Left colon (tissue), 2 donors: ENCODE measurements around the gene GSKIP. TPM values are rescaled to one million over a fixed set of nuclear protein-coding genes. Genes with fewer than 3 reads are reported as not detected.

Experiments used
- ATAC-seq: fragments of 200-7000 bp; cut with Tn5 transposase; one replicate; pipeline ENCODE4 v1.9.1; 2020; ENCODE audit warnings: mild to moderate bottlenecking, moderate library complexity
- DNase-seq, 2 donors: peaks; one replicate each; pipeline ENCODE4 v3.0.0-alpha.2; 2020
- intact Hi-C, 2 donors: fragments of 100-400 bp; cut with DNase I in 1 of 2; cut with micrococcal nuclease in 1 of 2; formaldehyde crosslinking; loops; one replicate each; pipeline versions ENCODE4 v1.11.2 to v1.14.0; 2022; cut with DNase I, micrococcal nuclease
- total RNA-seq, 2 donors: library from RNA; stranded (reverse); fragmentation: NEBNext Ultra II Directional; extraction: Animal tissue kit (Norgen Biotek cat#: 25700); gene quantifications; one replicate each; pipeline ENCODE4 v1.2.1, GENCODE V29; 2021
- donor health status: DM: no; HTN: no; CAD: no.
- donor health status: DM: yes; HTN: yes; CAD: no.

GSKIP gene
- total RNA-seq, 2 donors from 2014 or later = 144 to 180 TPM

GRCh38 chr14:96407935-96408570 is 44.7 kb downstream of the GSKIP start:
- DNase-seq (no peak), ATAC-seq (no peak)
- intact Hi-C loops = no loop called here

GRCh38 chr14:96408608-96409007 is 45.3 kb downstream of the GSKIP start:
- ATAC-seq (no peak), DNase-seq (no peak)
- intact Hi-C loops = no loop called here

- ATAC-seq (no peak), DNase-seq (no peak)
- intact Hi-C loops = no loop called here
Observed at GRCh38 chr14:96409701-96410100, 46.4 kb downstream of the GSKIP start.

- intact Hi-C loops = no loop called here
- ATAC-seq (no peak), DNase-seq (no peak)
Observed at GRCh38 chr14:96410119-96410518, 46.8 kb downstream of the GSKIP start.

GRCh38 chr14:96413526-96413925 is 50.2 kb downstream of the GSKIP start:
- intact Hi-C loops = no loop called here
- DNase-seq = no peak
- no peak for ATAC-seq

GRCh38 chr14:96415559-96415958 is 52.2 kb downstream of the GSKIP start:
- intact Hi-C loops = no loop called here
- ATAC-seq (no peak), DNase-seq (no peak)

- intact Hi-C loops = no loop called here
- no peak for DNase-seq
Observed at GRCh38 chr14:96416292-96416691, 53.0 kb downstream of the GSKIP start.

GRCh38 chr14:96417254-96417653 is 53.9 kb downstream of the GSKIP start:
- intact Hi-C loops = no loop called here
- DNase-seq (no peak), ATAC-seq (no peak)

More at GRCh38 chr14:96416292-96416691, 53.0 kb downstream of the GSKIP start:
- peak; percentile 15 for ATAC-seq

- intact Hi-C loops = no loop called here
- ATAC-seq (no peak), DNase-seq (no peak)
Observed at GRCh38 chr14:96418075-96418474, 54.7 kb downstream of the GSKIP start.

- DNase-seq (no peak), ATAC-seq (no peak)
Observed at GRCh38 chr14:96421236-96421635, 57.9 kb downstream of the GSKIP start.

GRCh38 chr14:96422992-96423391 is 59.7 kb downstream of the GSKIP start:
- ATAC-seq = no peak
- DNase-seq = no peak
- intact Hi-C loops = loop anchor here in 1 of 2 donors (10.0 kb wide), 2 partner anchors 128 to 328 kb away; no protein-coding TSS in a partner anchor

More at GRCh38 chr14:96421236-96421635, 57.9 kb downstream of the GSKIP start:
- intact Hi-C loops = loop anchor here in 1 of 2 donors (10.0 kb wide), 2 partner anchors 126 to 326 kb away; no protein-coding TSS in a partner anchor

GRCh38 chr14:96423446-96424108 is 60.3 kb downstream of the GSKIP start:
- intact Hi-C loops = loop anchor here in 1 of 2 donors (10.0 kb wide), 2 partner anchors 129 to 329 kb away; no protein-coding TSS in a partner anchor
- DNase-seq (peak in 1 of 2 donors; percentile 10), ATAC-seq (peak; percentile 31)

- DNase-seq = peak; percentile 37 to 60
- intact Hi-C loops = loop anchor here in 1 of 2 donors (10.0 kb wide), 2 partner anchors 130 to 330 kb away; no protein-coding TSS in a partner anchor
- ATAC-seq = peak; percentile 96
Observed at GRCh38 chr14:96424109-96424989, 61.0 kb downstream of the GSKIP start.

GRCh38 chr14:96434040-96434439 is 70.7 kb downstream of the GSKIP start:
- DNase-seq (no peak), ATAC-seq (no peak)
- intact Hi-C loops = loop anchor here in 1 of 2 donors (10.0 kb wide), 1 partner anchor 869 kb away; no protein-coding TSS in a partner anchor

Other genes with a start within 250 kb of the GSKIP start
- 10 to 100 TPM; 14.2 to 33.6 TPM for gene BDKRB2, start 158.7 kb upstream of the GSKIP start, total RNA-seq
- gene BDKRB1, start 107.3 kb upstream of the GSKIP start, total RNA-seq = 1 to 10 TPM; 5.2 to 6.6 TPM
- gene ATG2B, start 185 bp upstream of the GSKIP start, total RNA-seq = 10 to 100 TPM; 17.9 to 19.5 TPM
- 1 to 10 TPM; 4.7 to 5.8 TPM for gene AK7, start 28.6 kb downstream of the GSKIP start, total RNA-seq
- 100 to 1,000 TPM; 159 to 164 TPM for gene PAPOLA, start 138.9 kb downstream of the GSKIP start, total RNA-seq